Tibial artery (tissue), 4 donors: Measurements from ENCODE around the gene ZNF76.
A peak's percentile ranks its signal among the peaks of the same experiment; 100 is the strongest.

Source experiments
- DNase-seq, 2 donors: peaks; one replicate each; pipeline ENCODE4 v3.0.0-alpha.2; 2019
- H3K27ac ChIP-seq, 2 donors: fragments of 200-600 bp; sonication (generic) in 1 of 2; 1 replicate in 1 of 2; 2 replicates in 1 of 2; pipeline ENCODE4 v1.5.1; 2018 to 2019; ENCODE audit warnings: mild to moderate bottlenecking in 1 of 2
- H3K27me3 ChIP-seq, 2 donors: fragments of 200-600 bp; sonication (generic) in 1 of 2; one replicate each; pipeline versions ENCODE4 v1.5.1 to v1.6.0; 2016 to 2019
- H3K36me3 ChIP-seq, 3 donors: fragments of 200-600 bp; sonication (generic) in 2 of 3; one replicate each; pipeline ENCODE4 v1.5.1; 2016 to 2019; ENCODE audit warnings: mild to moderate bottlenecking in 2 of 3
- H3K4me1 ChIP-seq, 4 donors: fragments of 200-600 bp; sonication (generic) in 2 of 4; 1 replicate in 3 of 4; 2 replicates in 1 of 4; pipeline ENCODE4 v1.5.1; 2016 to 2019
- H3K4me3 ChIP-seq, 2 donors: fragments of 200-600 bp; sonication (generic) in 1 of 2; 1 replicate in 1 of 2; 2 replicates in 1 of 2; pipeline ENCODE4 v1.5.1; 2018 to 2019; ENCODE audit warnings: mild to moderate bottlenecking in 2 of 2
- H3K9me3 ChIP-seq, 3 donors: fragments of 200-600 bp; sonication (generic) in 1 of 3; one replicate each; pipeline ENCODE4 v1.5.1; 2016 to 2019
- intact Hi-C: fragments of 100-400 bp; cut with DNase I; formaldehyde crosslinking; loops from one replicate; pipeline ENCODE4 v1.15.0; 2023; ENCODE audit warnings: low total_unique reads
- TF ChIP-seq, protein P1 (sequence below), 2 experiments: fragments of 200-600 bp in 1 of 2; fragments of 450-650 bp in 1 of 2; IDR thresholded peaks; one replicate each; pipeline ENCODE4 v1.5.1; 2017 to 2019; ENCODE audit warnings: antibody characterized with exemption in 2 of 2, mild to moderate bottlenecking in 1 of 2, moderate library complexity in 1 of 2

ZNF76 gene

DNA sequence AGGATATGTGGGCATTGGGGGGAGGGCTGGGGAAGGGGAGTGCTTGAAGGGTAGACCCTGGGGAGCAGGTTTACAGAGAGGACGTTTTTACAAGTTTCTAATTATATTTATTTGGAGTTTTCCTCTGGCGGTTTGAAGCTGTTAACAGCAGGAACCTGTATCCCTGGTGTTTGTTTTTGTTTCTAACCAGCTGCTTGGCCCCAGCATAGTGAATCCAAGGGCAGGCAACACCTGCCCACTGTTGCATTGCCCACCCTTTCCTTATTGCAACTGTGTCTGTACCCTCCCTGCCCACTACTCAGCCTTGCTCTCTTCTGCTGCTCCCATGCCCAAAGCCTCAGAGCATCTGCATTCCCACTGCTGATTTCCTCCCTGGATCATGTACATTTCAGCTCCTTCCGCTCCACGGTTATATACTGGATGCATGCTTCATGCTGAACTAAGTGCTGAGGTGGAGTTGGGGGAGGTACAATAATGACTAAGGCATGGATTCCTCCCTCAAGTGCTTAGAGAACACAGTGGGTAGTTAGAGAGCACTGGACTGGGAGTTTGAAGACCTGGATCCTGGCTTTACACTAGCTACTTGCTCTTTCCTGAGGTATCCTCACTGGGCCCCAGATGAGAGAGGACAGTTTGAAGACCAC, 39.7 kb upstream of the ZNF76 start:
- Histone ChIP-seq H3K4me3 (no peak overlapping the region), H3K27me3 (no peaks in the 10 kb centered on the region)
- intact Hi-C loops: no loop called here

DNA sequence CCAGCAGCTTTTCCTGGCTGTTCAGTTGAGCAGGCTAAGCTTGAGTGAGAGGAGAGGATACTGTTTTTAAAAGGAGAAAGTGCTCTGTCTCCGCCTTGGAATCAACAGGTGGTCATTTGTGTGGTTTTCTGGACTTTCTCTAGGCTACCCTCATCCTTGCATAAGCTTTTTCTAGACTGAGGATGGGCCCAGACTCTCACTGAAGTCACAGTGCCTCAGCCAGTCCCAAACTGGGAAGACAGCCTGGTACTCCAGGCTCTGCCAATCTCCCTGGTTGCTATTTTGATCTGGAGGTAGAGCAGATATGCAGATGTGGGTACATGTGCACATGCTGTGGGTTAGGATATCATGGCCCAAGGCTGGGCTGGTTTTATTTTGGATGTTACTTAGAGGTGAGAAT, 38.8 kb upstream of the ZNF76 start:
- Histone ChIP-seq H3K9me3 (no peaks in the 10 kb centered on the region), H3K36me3 (no peaks in the 10 kb centered on the region), H3K4me3 (no peak overlapping the region), H3K27me3 (no peaks in the 10 kb centered on the region), H3K27ac (peak overlapping the region in 1 of 2 donors; percentile 89), H3K4me1 (peaks cover 0 to 84% (median 29%) of the 10 kb centered on the region in 4 donors)
- DNase-seq: no peak
- intact Hi-C loops: no loop called here
- TF ChIP-seq, protein P1, sequence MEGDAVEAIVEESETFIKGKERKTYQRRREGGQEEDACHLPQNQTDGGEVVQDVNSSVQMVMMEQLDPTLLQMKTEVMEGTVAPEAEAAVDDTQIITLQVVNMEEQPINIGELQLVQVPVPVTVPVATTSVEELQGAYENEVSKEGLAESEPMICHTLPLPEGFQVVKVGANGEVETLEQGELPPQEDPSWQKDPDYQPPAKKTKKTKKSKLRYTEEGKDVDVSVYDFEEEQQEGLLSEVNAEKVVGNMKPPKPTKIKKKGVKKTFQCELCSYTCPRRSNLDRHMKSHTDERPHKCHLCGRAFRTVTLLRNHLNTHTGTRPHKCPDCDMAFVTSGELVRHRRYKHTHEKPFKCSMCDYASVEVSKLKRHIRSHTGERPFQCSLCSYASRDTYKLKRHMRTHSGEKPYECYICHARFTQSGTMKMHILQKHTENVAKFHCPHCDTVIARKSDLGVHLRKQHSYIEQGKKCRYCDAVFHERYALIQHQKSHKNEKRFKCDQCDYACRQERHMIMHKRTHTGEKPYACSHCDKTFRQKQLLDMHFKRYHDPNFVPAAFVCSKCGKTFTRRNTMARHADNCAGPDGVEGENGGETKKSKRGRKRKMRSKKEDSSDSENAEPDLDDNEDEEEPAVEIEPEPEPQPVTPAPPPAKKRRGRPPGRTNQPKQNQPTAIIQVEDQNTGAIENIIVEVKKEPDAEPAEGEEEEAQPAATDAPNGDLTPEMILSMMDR (IDR thresholded peaks at IDR 0.05): no peak

More for the DNA sequence above, 39.7 kb upstream of the ZNF76 start:
- Histone ChIP-seq H3K9me3 (no peaks in the 10 kb centered on the region), H3K4me1 (peaks cover 0 to 91% (median 30%) of the 10 kb centered on the region in 4 donors), H3K27ac (peak overlapping the region; percentile 88 to 89), H3K36me3 (no peaks in the 10 kb centered on the region)
- DNase-seq: no peak
- TF ChIP-seq, protein P1 (IDR thresholded peaks at IDR 0.05): no peak

DNA sequence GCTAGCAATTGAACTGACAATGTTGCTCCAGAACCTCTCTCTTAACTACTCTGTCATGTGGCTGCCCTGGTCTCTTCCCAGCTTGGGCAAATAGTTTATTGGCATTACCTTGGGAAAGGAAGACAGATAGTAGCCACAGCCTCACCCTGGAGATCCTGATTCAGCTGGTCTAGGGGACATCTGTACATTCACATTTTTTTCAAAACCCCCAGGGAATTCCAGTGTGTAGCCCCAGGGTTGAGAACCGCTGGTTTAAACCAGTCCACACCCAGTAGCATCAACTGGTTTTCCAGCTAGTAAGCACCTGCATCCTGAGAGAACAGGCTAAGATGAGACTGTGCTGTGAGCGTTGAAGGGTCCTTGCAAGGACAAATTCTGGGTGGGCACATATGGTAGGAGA, 36.1 kb upstream of the ZNF76 start:
- DNase-seq: no peak
- Histone ChIP-seq H3K36me3 (peaks cover 0 to 6% (median 4%) of the 10 kb centered on the region in 3 donors), H3K4me1 (peaks cover 0 to 64% (median 20%) of the 10 kb centered on the region in 4 donors), H3K4me3 (no peak overlapping the region), H3K9me3 (no peaks in the 10 kb centered on the region), H3K27me3 (no peaks in the 10 kb centered on the region), H3K27ac (peak overlapping the region in 1 of 2 donors; percentile 9)
- intact Hi-C loops: no loop called here
- TF ChIP-seq, protein P1 (IDR thresholded peaks at IDR 0.05): no peak

DNA sequence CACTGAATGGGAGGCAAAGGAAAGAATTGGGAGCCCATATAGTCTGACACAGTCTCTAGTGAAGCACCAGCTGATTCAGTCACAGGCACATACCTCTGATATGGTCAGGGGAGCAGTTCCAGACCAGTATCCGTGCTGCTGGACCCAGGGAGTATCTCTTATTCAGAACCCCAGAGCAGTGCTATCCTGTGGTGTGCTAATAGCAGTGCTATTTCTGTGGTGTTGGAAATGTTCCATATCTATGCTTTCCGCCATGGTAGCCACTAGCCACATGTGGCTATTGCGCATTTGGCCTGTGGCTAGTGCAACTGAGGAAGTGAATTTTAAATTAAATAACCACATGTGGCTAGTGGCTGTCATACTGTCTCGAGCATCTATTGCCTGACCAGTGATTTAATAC, 34.8 kb upstream of the ZNF76 start:
- H3K4me3 ChIP-seq: no peak overlapping the region
- H3K27me3 ChIP-seq: no peaks in the 10 kb centered on the region
- intact Hi-C loops: no loop called here
- H3K27ac ChIP-seq: peak overlapping the region in 1 of 2 donors; percentile 30
- peaks cover 0 to 12% (median 11%) of the 10 kb centered on the region in 3 donors for H3K36me3 ChIP-seq
- H3K9me3 ChIP-seq: no peaks in the 10 kb centered on the region
- DNase-seq: no peak
- peaks cover 0 to 50% (median 10%) of the 10 kb centered on the region in 4 donors for H3K4me1 ChIP-seq
- TF ChIP-seq, protein P1 (IDR thresholded peaks at IDR 0.05): no peak

DNA sequence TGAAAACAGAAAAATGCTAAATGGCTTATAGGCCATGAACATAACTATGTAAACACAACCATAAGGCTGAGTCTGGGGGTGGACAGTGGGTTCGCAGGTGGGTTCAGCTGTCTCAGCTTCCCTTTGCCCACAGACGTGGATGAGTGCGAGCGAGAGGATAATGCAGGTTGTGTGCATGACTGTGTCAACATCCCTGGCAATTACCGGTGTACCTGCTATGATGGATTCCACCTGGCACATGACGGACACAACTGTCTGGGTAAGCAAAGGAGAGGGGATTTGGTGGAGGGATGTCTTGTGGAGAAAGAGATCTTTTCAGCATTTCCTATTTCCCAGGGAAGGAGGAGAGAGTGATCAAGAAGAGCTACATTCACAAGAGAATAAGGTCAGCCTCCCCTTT, 31.1 kb upstream of the ZNF76 start:
- H3K9me3 ChIP-seq: no peaks in the 10 kb centered on the region

More for the DNA sequence above, 31.1 kb upstream of the ZNF76 start:
- intact Hi-C loops: no loop called here
- no peak for DNase-seq
- no peaks in the 10 kb centered on the region for H3K27me3 ChIP-seq
- no peak overlapping the region for H3K4me3 ChIP-seq
- TF ChIP-seq, protein P1 (IDR thresholded peaks at IDR 0.05): no peak
- peaks cover 0 to 42% (median 17%) of the 10 kb centered on the region in 4 donors for H3K4me1 ChIP-seq
- peak overlapping the region; percentile 4 to 73 for H3K27ac ChIP-seq
- H3K36me3 ChIP-seq: peaks cover 0 to 17% (median 11%) of the 10 kb centered on the region in 3 donors
